GM19193 (cell line): ENCODE data around the gene TRIM54.

ENCODE experiments used
- POLR2A ChIP-seq: IDR thresholded peaks from 4 replicates; pipeline ENCODE4 v1.6.1; 2011; ENCODE audit not compliant: insufficient read depth, insufficient read length; ENCODE audit errors: extremely low read depth

Gene TRIM54

DNA sequence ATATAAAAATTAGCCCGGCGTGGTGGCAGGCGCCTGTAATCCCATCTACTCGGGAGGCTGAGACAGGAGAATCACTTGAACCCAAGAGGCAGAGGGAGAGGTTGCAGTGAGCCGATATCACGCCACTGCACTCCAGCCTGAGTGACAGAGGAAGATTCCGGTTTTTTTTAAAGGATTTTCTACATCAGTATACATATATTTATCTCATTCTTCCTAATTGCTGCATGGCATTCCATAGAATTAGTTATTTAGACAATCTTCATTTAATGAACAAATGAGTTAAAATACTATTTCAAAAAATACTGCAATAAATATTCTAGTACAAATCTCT lies 72.3 kb downstream of the TRIM54 start:
- no peak for TF ChIP-seq POLR2A

DNA sequence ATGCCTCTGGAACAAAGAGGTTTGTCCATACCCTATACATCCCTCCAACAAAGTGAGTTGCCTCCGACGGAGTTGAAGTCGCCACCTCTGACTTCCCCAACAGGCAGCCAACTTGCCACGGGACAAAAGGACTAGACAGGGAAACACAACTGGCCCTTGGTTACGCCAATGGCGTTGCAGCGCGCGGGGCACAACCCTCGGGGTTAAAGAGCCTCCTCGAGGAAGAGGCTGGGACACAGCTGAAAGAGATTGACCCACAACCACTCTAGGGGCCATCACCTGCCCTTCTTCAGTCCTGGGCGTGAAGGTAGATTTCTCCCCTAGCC lies 73.8 kb downstream of the TRIM54 start:
- TF ChIP-seq POLR2A = no peak

DNA sequence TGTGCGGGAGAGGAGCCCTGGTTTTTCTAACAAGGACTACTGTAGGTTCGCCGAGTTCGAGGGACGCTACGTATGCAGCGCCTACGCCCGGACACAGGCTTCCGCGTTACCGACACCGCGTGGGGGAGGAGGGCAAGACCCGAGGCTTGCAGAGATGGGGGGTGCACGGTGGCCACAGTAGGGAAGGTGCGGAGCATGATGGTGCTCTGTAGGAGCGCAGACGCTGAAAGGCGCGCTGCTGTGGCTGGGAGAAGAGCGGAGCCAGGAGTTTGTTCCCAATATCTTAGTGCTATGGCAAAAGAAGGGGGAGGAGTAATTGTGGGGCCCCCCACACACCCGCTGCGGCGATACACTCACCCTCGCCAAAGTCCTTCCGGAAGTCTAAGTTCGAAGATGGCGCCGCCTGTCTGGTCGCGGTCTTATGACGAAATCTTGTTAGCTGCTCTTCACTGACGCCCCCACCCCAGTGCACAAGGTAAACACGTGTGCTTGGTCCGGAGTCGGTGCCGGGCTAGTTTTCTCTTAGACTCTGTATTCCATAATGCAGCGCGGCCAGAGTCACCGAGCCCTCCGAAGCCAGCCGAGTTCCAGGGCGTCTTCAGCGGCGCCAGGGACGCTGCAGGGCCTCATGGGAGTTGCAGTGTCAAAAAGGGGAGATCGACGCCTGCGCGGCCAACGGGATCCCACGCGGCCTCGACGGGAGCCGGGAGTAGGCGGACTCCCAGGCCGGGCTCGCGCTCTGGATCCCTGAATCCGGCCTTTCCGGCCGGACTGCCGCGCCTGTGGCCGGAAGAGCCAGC lies 74.4 kb downstream of the TRIM54 start, which contains the start of gene GTF3C2:
GTF3C2 (minus strand) TSS at position 383 of the 800 bp plus-strand sequence. CDS start 13,210 bp downstream, outside the sequence.
- TF ChIP-seq POLR2A = peak; percentile 69
